GM12878 (cell line): Measurements from ENCODE around the gene MYCN. TPM values are rescaled to one million over a fixed set of nuclear protein-coding genes. Genes with fewer than 3 reads are reported as not detected.

Experiments
- ATAC-seq: fragments of 200-7000 bp; cut with Tn5 transposase; 3 replicates; pipeline ENCODE4 v1.9.1; 2020; ENCODE audit warnings: mild to moderate bottlenecking, moderate library complexity
- BruUV-seq: library from RNA; stranded (reverse); fragments of 400-500 nt; replicated peaks from 2 replicates; lab custom pipeline; 2021; lab: Mats Ljungman, UMichigan
- CTCF ChIA-PET: fragments of 300-600 bp; sonication (Branson Sonifier 250); formaldehyde crosslinking; extraction: SDS; loops from one replicate; lab custom pipeline; 2021; ENCODE audit warnings: inconsistent platforms; lab: Yijun Ruan, JAX
- POLR2A ChIA-PET: fragments of 350-600 bp; formaldehyde crosslinking; extraction: SDS; loops from one replicate; lab custom pipeline; 2021; ENCODE audit warnings: inconsistent platforms; lab: Charles Lee
- RAD21 ChIA-PET: fragments of 300-600 bp; sonication (Branson Sonifier 250); formaldehyde crosslinking; loops from one replicate; lab custom pipeline; 2023; ENCODE audit warnings: antibody characterized with exemption; ENCODE audit not compliant: unreplicated experiment; lab: Charles Lee
- SMC1A ChIA-PET: fragments of 300-600 bp; sonication (Branson Sonifier 250); formaldehyde crosslinking; loops from one replicate; lab custom pipeline; 2023; ENCODE audit not compliant: unreplicated experiment, uncharacterized antibody; lab: Charles Lee
- DNase-seq: peaks from one replicate; pipeline ENCODE4 v3.0.0-alpha.2; 2011; ENCODE audit warnings: low read depth, low spot score
- FAIRE-seq: peaks from 3 replicates; lab custom pipeline; 2011; peaks lifted over from hg19 to GRCh38; lab: Jason Lieb, UNC
- H2AFZ ChIP-seq: 2 replicates; pipeline ENCODE4 v1.6.0; 2011; ENCODE audit warnings: low read depth, low read length, control low read depth; ENCODE audit not compliant: control insufficient read depth
- H3K27ac ChIP-seq: 2 replicates; pipeline ENCODE4 v1.5.1; 2011; ENCODE audit warnings: control low read depth; ENCODE audit not compliant: control insufficient read depth, insufficient read depth
- H3K27me3 ChIP-seq, 2 experiments: replicated peaks in 1 of 2; 2 replicates each; pipeline versions ENCODE4 v1.6.0 to v1.6.1; 2011; ENCODE audit warnings: low read length in 1 of 2; ENCODE audit not compliant: control insufficient read depth in 2 of 2, insufficient read depth in 2 of 2
- H3K36me3 ChIP-seq, 2 experiments: 2 replicates each; pipeline ENCODE4 v1.5.1; 2011; ENCODE audit warnings: low read length in 1 of 2; ENCODE audit not compliant: control insufficient read depth in 2 of 2, insufficient read depth in 2 of 2
- H3K4me1 ChIP-seq: 2 replicates; pipeline ENCODE4 v1.6.1; 2011; ENCODE audit warnings: mild to moderate bottlenecking, low read length, moderate library complexity, mixed read lengths; ENCODE audit not compliant: control insufficient read depth, insufficient read depth
- H3K4me2 ChIP-seq: 2 replicates; pipeline ENCODE4 v1.6.0; 2011; ENCODE audit warnings: control low read depth; ENCODE audit not compliant: control insufficient read depth, insufficient read depth
- H3K4me3 ChIP-seq: fragments of 200-600 bp; sonication (generic); 2 replicates; pipeline ENCODE4 v1.5.1; 2016
- H3K79me2 ChIP-seq: 2 replicates; pipeline ENCODE4 v1.6.0; 2011; ENCODE audit warnings: low read length; ENCODE audit not compliant: control insufficient read depth, insufficient read depth
- H3K9ac ChIP-seq: 2 replicates; pipeline ENCODE4 v1.8.0; 2011; ENCODE audit warnings: low read length, control low read depth, mixed read lengths; ENCODE audit not compliant: control insufficient read depth, insufficient read depth
- H3K9me3 ChIP-seq: replicated peaks from 3 replicates; pipeline ENCODE4 v1.5.1; 2011; ENCODE audit warnings: mild to moderate bottlenecking, low read length; ENCODE audit not compliant: control insufficient read depth, insufficient read depth
- H4K20me1 ChIP-seq: 2 replicates; pipeline ENCODE4 v1.6.0; 2011; ENCODE audit not compliant: control insufficient read depth, insufficient read depth
- BCL3 ChIP-seq: IDR thresholded peaks from 2 replicates; pipeline ENCODE4 v1.6.1; 2011; ENCODE audit warnings: borderline replicate concordance, low read depth, mild to moderate bottlenecking, moderate library complexity, low read length; ENCODE audit not compliant: insufficient read depth, poor library complexity, severe bottlenecking
- CEBPB ChIP-seq, 2 experiments: fragments of 150-350 bp in 1 of 2; IDR thresholded peaks; 2 replicates each; pipeline ENCODE4 v1.6.1; 2012 to 2014; ENCODE audit warnings: low read depth in 2 of 2, low read length in 2 of 2, borderline replicate concordance in 1 of 2, inconsistent platforms in 1 of 2
- FOXK2 ChIP-seq: fragments of 450-650 bp; IDR thresholded peaks from 2 replicates; pipeline ENCODE4 v1.6.1; 2017; ENCODE audit warnings: mild to moderate bottlenecking, moderate library complexity
- IRF4 ChIP-seq: IDR thresholded peaks from 2 replicates; pipeline ENCODE4 v1.6.1; 2011; ENCODE audit warnings: low read depth, low read length
- KDM1A ChIP-seq: fragments of 200-600 bp; sonication (generic); IDR thresholded peaks from 2 replicates; pipeline ENCODE4 v1.6.1; 2016; ENCODE audit warnings: borderline replicate concordance
- MYB ChIP-seq: fragments of 150-350 bp; IDR thresholded peaks from 2 replicates; pipeline ENCODE4 v1.6.1; 2014; ENCODE audit warnings: mild to moderate bottlenecking, low read depth, low read length, borderline replicate concordance
- RAD21 ChIP-seq: IDR thresholded peaks from 2 replicates; pipeline ENCODE4 v1.6.1; 2011; ENCODE audit warnings: mild to moderate bottlenecking, low read depth, low read length, moderate library complexity; ENCODE audit not compliant: insufficient read depth
- SMAD1 ChIP-seq: fragments of 450-650 bp; IDR thresholded peaks from 2 replicates; pipeline ENCODE4 v1.6.1; 2018; ENCODE audit warnings: mild to moderate bottlenecking, low read depth; ENCODE audit not compliant: partially characterized antibody
- SMAD5 ChIP-seq: IDR thresholded peaks from 2 replicates; pipeline ENCODE4 v1.6.1; 2016; ENCODE audit warnings: antibody characterized with exemption, low read depth
- SMARCA5 ChIP-seq: fragments of 450-650 bp; IDR thresholded peaks from 2 replicates; pipeline ENCODE4 v1.6.1; 2017; ENCODE audit warnings: mild to moderate bottlenecking
- SREBF1 ChIP-seq: IDR thresholded peaks from 2 replicates; pipeline ENCODE4 v1.6.1; 2012; ENCODE audit warnings: mild to moderate bottlenecking, low read length
- TARDBP ChIP-seq: IDR thresholded peaks from 2 replicates; pipeline ENCODE4 v1.6.1; 2016; ENCODE audit warnings: borderline replicate concordance
- ZBTB11 ChIP-seq: fragments of 450-650 bp; formaldehyde crosslinking; IDR thresholded peaks from 2 replicates; pipeline ENCODE4 v1.5.0; 2022; ENCODE audit warnings: mild to moderate bottlenecking, missing genetic modification characterization
- ZBTB33 ChIP-seq: fragments of 450-650 bp; IDR thresholded peaks from 2 replicates; pipeline ENCODE4 v1.6.1; 2017; ENCODE audit warnings: mild to moderate bottlenecking
- ZNF24 ChIP-seq: fragments of 450-650 bp; IDR thresholded peaks from 2 replicates; pipeline ENCODE4 v1.6.1; 2017; ENCODE audit warnings: antibody characterized with exemption, mild to moderate bottlenecking
- WGBS: methylation state at CpG from one replicate; pipeline ENCODE4 v1.1.6; 2016; ENCODE audit warnings: low lambda C conversion rate; ENCODE audit not compliant: insufficient replicate concordance, insufficient coverage; ENCODE audit errors: missing lambda C conversion rate; 5-methylcytosine and 5-hydroxymethylcytosine counted together
- in situ Hi-C: fragments of 300-500 bp; cut with MboI; formaldehyde crosslinking; loops from 9 replicates; pipeline ENCODE4 v1.14.3; 2018; ENCODE audit warnings: mixed read lengths
- intact Hi-C: fragments of 100-400 bp; cut with micrococcal nuclease; formaldehyde crosslinking; loops from one replicate; pipeline ENCODE4 v1.14.2; 2022; ENCODE audit not compliant: unreplicated experiment
- polyA plus RNA-seq, 11 experiments: library from polyadenylated mRNA; depleted of rRNA in 4 of 11; unstranded in 6 of 11; stranded (reverse) in 5 of 11; fragments of >200 nt; fragmentation: Nextera tagmentation in 4 of 11; fragmentation: Illumina TruSeq in 1 of 11; extraction: Ambion mirVana in 4 of 11; extraction: Trizol in 1 of 11; gene quantifications; 1 replicate in 1 of 11; 2 replicates in 10 of 11; pipeline versions ENCODE4 v1.2.1 to v1.2.3, GENCODE V29; 2011 to 2016; ENCODE audit warnings: inconsistent platforms in 2 of 11, missing spikeins in 2 of 11, low read depth in 1 of 11
- total RNA-seq, 4 experiments: library from RNA; depleted of rRNA in 3 of 4; stranded (reverse); fragments of >200 nt in 3 of 4; fragmentation: Illumina TruSeq in 1 of 4; extraction: Trizol in 1 of 4; gene quantifications; 2 replicates each; pipeline versions ENCODE4 v1.2.1 to v1.2.3, GENCODE V29; 2013 to 2021
- TF ChIP-seq, protein P1 (sequence below): IDR thresholded peaks from 2 replicates; pipeline ENCODE4 v1.6.1; 2011; ENCODE audit warnings: low read depth, low read length, improper control_type of control experiment, borderline replicate concordance

The MYCN gene
- total and polyA plus RNA-seq, 10 of the 15 experiments (the other 5 are each of a cell fraction or from before 2014, with no cell fraction given): not detected

DNA sequence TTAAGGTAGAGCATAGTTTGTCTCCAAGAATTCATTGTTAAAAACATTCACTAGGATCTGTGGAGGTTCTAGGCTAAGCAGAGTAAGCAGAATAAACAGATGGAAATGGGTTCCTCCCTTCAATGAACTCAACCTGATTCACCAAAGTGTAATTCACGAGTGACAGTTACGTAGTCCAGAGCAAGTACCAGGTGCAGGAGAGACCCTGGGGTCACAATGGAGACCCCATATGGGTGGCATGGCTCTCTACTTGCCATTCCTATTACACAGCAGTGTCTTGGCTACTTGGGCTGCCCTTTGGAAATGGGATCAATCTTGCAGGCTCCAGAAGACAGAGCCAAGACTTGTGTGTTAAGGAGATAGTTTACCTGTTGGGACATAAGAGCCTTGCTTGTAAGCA lies 7.1 kb downstream of the MYCN start (continued):
- TF ChIP-seq ZBTB11 (CRISPR knock-in tag): no peak
- no peak for TF ChIP-seq MYB
- TF ChIP-seq ZBTB33: no peak
- TF ChIP-seq SMAD5: no peak
- TF ChIP-seq, protein P1, sequence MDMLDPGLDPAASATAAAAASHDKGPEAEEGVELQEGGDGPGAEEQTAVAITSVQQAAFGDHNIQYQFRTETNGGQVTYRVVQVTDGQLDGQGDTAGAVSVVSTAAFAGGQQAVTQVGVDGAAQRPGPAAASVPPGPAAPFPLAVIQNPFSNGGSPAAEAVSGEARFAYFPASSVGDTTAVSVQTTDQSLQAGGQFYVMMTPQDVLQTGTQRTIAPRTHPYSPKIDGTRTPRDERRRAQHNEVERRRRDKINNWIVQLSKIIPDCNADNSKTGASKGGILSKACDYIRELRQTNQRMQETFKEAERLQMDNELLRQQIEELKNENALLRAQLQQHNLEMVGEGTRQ: no peak
- TF ChIP-seq SREBF1: no peak

- Histone ChIP-seq H2AFZ (no peak overlapping the region), H3K36me3 (no peaks in the 10 kb centered on the region), H3K4me3 (no peak overlapping the region), H3K9ac (no peak overlapping the region), H4K20me1 (no peaks in the 10 kb centered on the region), H3K4me1 (no peaks in the 10 kb centered on the region), H3K9me3 (no peaks in the 10 kb centered on the region), H3K27me3 (peaks cover 2 to 9% of the 10 kb centered on the region in 2 experiments), H3K79me2 (no peaks in the 10 kb centered on the region), H3K4me2 (no peak overlapping the region), H3K27ac (no peak overlapping the region)
- WGBS: 35% methylated on average over 3 of the region's 3 CpGs
- intact Hi-C loops (no loop called here), in situ Hi-C loops (loop anchor here (25.0 kb wide), 1 partner anchor 814 kb away; no protein-coding TSS in a partner anchor)
- ATAC-seq (no peak), DNase-seq (no peak), FAIRE-seq (no peak)
- ChIA-PET RAD21 (no interaction called here), CTCF (interaction anchor here (1.0 kb wide), 1 partner anchor 9 kb away, joined by 3 read pairs; no protein-coding TSS in a partner anchor), POLR2A (no interaction called here), SMC1A (no interaction called here)
- no TSS peak for BruUV-seq
- TF ChIP-seq BCL3 (no peak), IRF4 (no peak), CEBPB (IDR thresholded peaks at IDR 0.05; ENCODE audit: borderline replicate concordance in 1 of 2, low read depth in 2 of 2, low read length in 2 of 2) (no peak), RAD21 (no peak), FOXK2 (no peak), SMARCA5 (no peak), KDM1A (no peak), SMAD1 (no peak), TARDBP (no peak), ZNF24 (no peak)
Measured at GRCh38 chr2:15948704-15948957, 8.3 kb downstream of the MYCN start.
